Hematopoietic multipotent progenitor cell treated with erythropoietin and hydrocortisone succinate and interleukin-3 and kit ligand, for 8 days (in vitro differentiated cells): ENCODE data around the gene GAB3.

Experiments used
- DNase-seq: peaks from one replicate; pipeline ENCODE4 v3.0.0-alpha.2; 2015

GAB3 gene

GRCh38 chrX:154750301-154751202, at the start of gene GAB3:
TSS of gene GAB3 (minus strand) at chrX:154751077. CDS start at chrX:154751025, 52 bp downstream.
- DNase-seq: no peak

GRCh38 chrX:154799556-154800348, 48.9 kb upstream of the GAB3 start:
- DNase-seq: peak; percentile 53

GRCh38 chrX:154797006-154797405, 46.1 kb upstream of the GAB3 start:
- DNase-seq: no peak

GRCh38 chrX:154795016-154795415, 44.1 kb upstream of the GAB3 start:
- DNase-seq: no peak

- peak; percentile 53 for DNase-seq
Measured at GRCh38 chrX:154793084-154793795, 42.4 kb upstream of the GAB3 start.

- no peak for DNase-seq
Measured at GRCh38 chrX:154791939-154792338, 41.1 kb upstream of the GAB3 start.

- no peak for DNase-seq
Measured at GRCh38 chrX:154791467-154791866, 40.6 kb upstream of the GAB3 start.

- no peak for DNase-seq
Measured at GRCh38 chrX:154785716-154786115, 34.8 kb upstream of the GAB3 start.

GRCh38 chrX:154784149-154784995, 33.5 kb upstream of the GAB3 start:
- peak; percentile 88 for DNase-seq

- no peak for DNase-seq
Measured at GRCh38 chrX:154780968-154781367, 30.1 kb upstream of the GAB3 start.

GRCh38 chrX:154779261-154779660, 28.4 kb upstream of the GAB3 start:
- DNase-seq: no peak

GRCh38 chrX:154776753-154777152, 25.9 kb upstream of the GAB3 start:
- DNase-seq: no peak

GRCh38 chrX:154775419-154776349, 24.8 kb upstream of the GAB3 start:
- peak; percentile 79 for DNase-seq

- no peak for DNase-seq
Measured at GRCh38 chrX:154774622-154775021, 23.7 kb upstream of the GAB3 start.

- DNase-seq: peak; percentile 95
Measured at GRCh38 chrX:154762537-154763296, 11.8 kb upstream of the GAB3 start, which contains the start of gene DKC1. TSS of gene DKC1 (plus strand) at chrX:154762864. CDS start at chrX:154762966, 102 bp downstream.

- DNase-seq: peak; percentile 72
Measured at GRCh38 chrX:154761977-154762536, 11.2 kb upstream of the GAB3 start.

GRCh38 chrX:154758696-154759095, 7.8 kb upstream of the GAB3 start:
- no peak for DNase-seq

- peak; percentile 97 for DNase-seq
Measured at GRCh38 chrX:154751669-154752271, 893 bp upstream of the GAB3 start.

GRCh38 chrX:154751203-154751668, 359 bp upstream of the GAB3 start:
- DNase-seq: no peak
